Neural cell (in vitro differentiated cells): ENCODE data around the gene FGF5. TPM values are rescaled to one million over a fixed set of nuclear protein-coding genes. Genes with fewer than 3 reads are reported as not detected.

ENCODE experiments used
- H2AFZ ChIP-seq: fragments of 200-600, 300-800 bp; sonication (generic), shearing (Covaris generic); 2 replicates; pipeline ENCODE4 v1.6.0; 2014; ENCODE audit warnings: low read depth, mild to moderate bottlenecking, antibody characterized with exemption, low read length, moderate library complexity
- H3F3A ChIP-seq: fragments of 200-600 bp; shearing (Covaris generic); 2 replicates; pipeline ENCODE4 v1.6.1; 2016; ENCODE audit warnings: mild to moderate bottlenecking, moderate library complexity, mixed read lengths, antibody characterized with exemption, low read length; ENCODE audit not compliant: insufficient read depth, poor library complexity, severe bottlenecking
- H3K27ac ChIP-seq: fragments of 200-600, 300-800 bp; sonication (generic), shearing (Covaris generic); 2 replicates; pipeline ENCODE4 v1.5.1; 2014; ENCODE audit warnings: mild to moderate bottlenecking, low read length, moderate library complexity
- H3K27me3 ChIP-seq: fragments of 300-800, 200-600 bp; sonication (generic), shearing (Covaris generic); 2 replicates; pipeline ENCODE4 v1.6.0; 2014; ENCODE audit warnings: mild to moderate bottlenecking, low read depth, low read length, moderate library complexity; ENCODE audit not compliant: insufficient read depth
- H3K36me3 ChIP-seq: fragments of 300-800, 200-600 bp; sonication (generic), shearing (Covaris generic); 2 replicates; pipeline ENCODE4 v1.5.1; 2014; ENCODE audit warnings: mild to moderate bottlenecking, antibody characterized with exemption, low read length, moderate library complexity; ENCODE audit not compliant: insufficient read depth
- H3K4me2 ChIP-seq: fragments of 300-800, 200-600 bp; sonication (generic), shearing (Covaris generic); 2 replicates; pipeline ENCODE4 v1.6.0; 2014; ENCODE audit warnings: mild to moderate bottlenecking, low read length
- H3K4me3 ChIP-seq: fragments of 300-800, 200-600 bp; sonication (generic), shearing (Covaris generic); 2 replicates; pipeline ENCODE4 v1.5.1; 2014; ENCODE audit warnings: mild to moderate bottlenecking, low read length, moderate library complexity
- H3K79me2 ChIP-seq: fragments of 200-600 bp; shearing (Covaris generic); replicated peaks from 2 replicates; pipeline ENCODE4 v1.6.0; 2014; ENCODE audit warnings: mild to moderate bottlenecking, low read length, moderate library complexity; ENCODE audit not compliant: insufficient read depth
- H3K9ac ChIP-seq: fragments of 300-800, 200-600 bp; sonication (generic), shearing (Covaris generic); 2 replicates; pipeline ENCODE4 v1.6.1; 2016; ENCODE audit warnings: mild to moderate bottlenecking, low read length, mixed read lengths
- H3K9me2 ChIP-seq: fragments of 200-600 bp; shearing (Covaris generic); 2 replicates; pipeline ENCODE4 v1.6.1; 2016; ENCODE audit warnings: mild to moderate bottlenecking, low read length, mixed read lengths; ENCODE audit not compliant: insufficient read depth
- H3K9me3 ChIP-seq: fragments of 200-600, 300-800 bp; sonication (generic), shearing (Covaris generic); 2 replicates; pipeline ENCODE4 v1.6.1; 2016; ENCODE audit warnings: mild to moderate bottlenecking, mixed run types, low read length, moderate library complexity, mixed read lengths
- H4K20me1 ChIP-seq: fragments of 200-600 bp; shearing (Covaris generic); 2 replicates; pipeline ENCODE4 v1.6.1; 2016; ENCODE audit warnings: mild to moderate bottlenecking, mixed run types; ENCODE audit not compliant: insufficient read depth
- EP300 ChIP-seq: fragments of 450-650 bp; conservative IDR thresholded peaks from 2 replicates; pipeline ENCODE4 v1.6.1; 2014; ENCODE audit warnings: antibody characterized with exemption, mild to moderate bottlenecking, moderate library complexity; ENCODE audit not compliant: poor library complexity, severe bottlenecking
- EZH2 ChIP-seq: fragments of 200-600, 300-800 bp; shearing (Covaris generic), sonication (generic); IDR thresholded peaks from 2 replicates; pipeline ENCODE4 v1.6.1; 2014; ENCODE audit warnings: antibody characterized with exemption, low read length, borderline replicate concordance, mild to moderate bottlenecking; ENCODE audit not compliant: insufficient read depth, poor library complexity, severe bottlenecking
- MXI1 ChIP-seq: fragments of 450-650 bp; conservative IDR thresholded peaks from 2 replicates; pipeline ENCODE4 v1.6.1; 2014; ENCODE audit warnings: antibody characterized with exemption, mild to moderate bottlenecking; ENCODE audit not compliant: poor library complexity, severe bottlenecking
- POLR2AphosphoS5 ChIP-seq: IDR thresholded peaks from 2 replicates; pipeline ENCODE4 v1.6.1; 2012
- RAD21 ChIP-seq: fragments of 450-650 bp; conservative IDR thresholded peaks from 2 replicates; pipeline ENCODE4 v1.6.1; 2014; ENCODE audit warnings: antibody characterized with exemption, mild to moderate bottlenecking, moderate library complexity
- SMC3 ChIP-seq: fragments of 450-650 bp; conservative IDR thresholded peaks from 2 replicates; pipeline ENCODE4 v1.6.1; 2014; ENCODE audit warnings: antibody characterized with exemption, mild to moderate bottlenecking, moderate library complexity; ENCODE audit not compliant: poor library complexity
- TAF1 ChIP-seq: IDR thresholded peaks from 2 replicates; pipeline ENCODE4 v1.6.1; 2012; ENCODE audit warnings: low read depth
- polyA plus RNA-seq: library from polyadenylated mRNA; depleted of rRNA; stranded (reverse); fragments of >200 nt; gene quantifications from 2 replicates; pipeline ENCODE4 v1.2.3, GENCODE V29; 2014
- TF ChIP-seq, protein P1 (sequence below): fragments of 450-650 bp; IDR thresholded peaks from 2 replicates; pipeline ENCODE4 v1.5.1; 2014; ENCODE audit warnings: antibody characterized with exemption, mild to moderate bottlenecking, moderate library complexity; ENCODE audit not compliant: poor library complexity, severe bottlenecking
- TF ChIP-seq, protein P2 (sequence below): IDR thresholded peaks from 2 replicates; pipeline ENCODE4 v1.6.1; 2012; ENCODE audit warnings: borderline replicate concordance

FGF5 gene
- polyA plus RNA-seq, 1 donor from 2014 or later, result 0.26 TPM

DNA sequence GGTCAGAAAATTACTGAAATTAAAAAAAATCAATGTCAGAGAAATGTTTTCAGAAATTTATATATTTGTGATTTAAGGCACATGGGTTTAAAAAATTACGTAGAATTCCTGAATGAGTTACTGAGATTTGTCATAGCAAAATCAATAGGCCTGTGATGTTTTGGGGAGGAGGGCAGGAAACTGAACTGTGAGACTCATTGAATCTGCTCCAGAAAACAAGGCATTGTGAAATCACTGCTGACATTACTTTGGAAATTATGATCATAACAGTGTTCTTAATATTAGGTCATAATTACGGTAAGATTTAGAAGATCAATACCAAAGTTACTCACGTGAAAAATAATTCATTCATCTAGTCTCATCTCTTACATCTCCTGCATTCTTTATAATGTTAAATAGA, 5.3 kb downstream of the FGF5 start:
- Histone ChIP-seq H3K4me2 (no peak overlapping the region), H3K36me3 (no peaks in the 10 kb centered on the region), H3F3A (no peaks in the 10 kb centered on the region), H4K20me1 (no peaks in the 10 kb centered on the region), H3K9me2 (no peaks in the 10 kb centered on the region), H3K9me3 (peaks cover 3% of the 10 kb centered on the region), H2AFZ (no peak overlapping the region), H3K9ac (no peak overlapping the region), H3K79me2 (no peaks in the 10 kb centered on the region), H3K27ac (no peak overlapping the region), H3K27me3 (peaks cover 51% of the 10 kb centered on the region), H3K4me3 (no peak overlapping the region)
- TF ChIP-seq SMC3, result no peak
- no peak for TF ChIP-seq MXI1
- TF ChIP-seq EZH2, result no peak
- TF ChIP-seq TAF1, result no peak
- TF ChIP-seq RAD21, result no peak
- TF ChIP-seq EP300, result no peak
- TF ChIP-seq, protein P1, sequence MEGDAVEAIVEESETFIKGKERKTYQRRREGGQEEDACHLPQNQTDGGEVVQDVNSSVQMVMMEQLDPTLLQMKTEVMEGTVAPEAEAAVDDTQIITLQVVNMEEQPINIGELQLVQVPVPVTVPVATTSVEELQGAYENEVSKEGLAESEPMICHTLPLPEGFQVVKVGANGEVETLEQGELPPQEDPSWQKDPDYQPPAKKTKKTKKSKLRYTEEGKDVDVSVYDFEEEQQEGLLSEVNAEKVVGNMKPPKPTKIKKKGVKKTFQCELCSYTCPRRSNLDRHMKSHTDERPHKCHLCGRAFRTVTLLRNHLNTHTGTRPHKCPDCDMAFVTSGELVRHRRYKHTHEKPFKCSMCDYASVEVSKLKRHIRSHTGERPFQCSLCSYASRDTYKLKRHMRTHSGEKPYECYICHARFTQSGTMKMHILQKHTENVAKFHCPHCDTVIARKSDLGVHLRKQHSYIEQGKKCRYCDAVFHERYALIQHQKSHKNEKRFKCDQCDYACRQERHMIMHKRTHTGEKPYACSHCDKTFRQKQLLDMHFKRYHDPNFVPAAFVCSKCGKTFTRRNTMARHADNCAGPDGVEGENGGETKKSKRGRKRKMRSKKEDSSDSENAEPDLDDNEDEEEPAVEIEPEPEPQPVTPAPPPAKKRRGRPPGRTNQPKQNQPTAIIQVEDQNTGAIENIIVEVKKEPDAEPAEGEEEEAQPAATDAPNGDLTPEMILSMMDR, result no peak
- no peak for TF ChIP-seq POLR2AphosphoS5

DNA sequence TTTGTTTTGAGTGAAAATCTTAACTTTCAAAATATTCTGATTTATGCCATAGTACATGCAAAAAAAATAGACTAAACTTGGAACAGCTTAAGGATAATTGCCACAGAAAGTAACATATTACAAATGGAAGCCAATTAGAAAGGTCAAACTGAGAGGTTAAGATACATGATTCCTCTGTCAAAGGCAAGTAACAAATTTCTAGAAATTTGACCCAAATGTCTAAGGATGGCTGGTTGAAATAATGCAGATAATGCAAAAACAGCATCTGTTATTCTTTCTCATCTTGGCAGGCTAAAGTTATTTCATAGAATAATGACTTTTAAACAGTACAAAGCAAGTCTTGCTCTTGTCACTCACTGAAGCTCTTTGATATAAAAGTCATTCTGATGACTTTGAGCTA, 10.5 kb downstream of the FGF5 start:
- Histone ChIP-seq H3K27ac (no peak overlapping the region), H3K9me2 (no peaks in the 10 kb centered on the region), H3K27me3 (peaks cover 8% of the 10 kb centered on the region), H3K9me3 (no peaks in the 10 kb centered on the region), H3K79me2 (no peaks in the 10 kb centered on the region), H3K9ac (no peak overlapping the region), H3K4me2 (no peak overlapping the region), H3K4me3 (no peak overlapping the region), H2AFZ (no peak overlapping the region), H4K20me1 (no peaks in the 10 kb centered on the region), H3F3A (no peaks in the 10 kb centered on the region), H3K36me3 (no peaks in the 10 kb centered on the region)
- no peak for TF ChIP-seq SMC3
- TF ChIP-seq POLR2AphosphoS5, result no peak
- no peak for TF ChIP-seq MXI1
- TF ChIP-seq, protein P2, sequence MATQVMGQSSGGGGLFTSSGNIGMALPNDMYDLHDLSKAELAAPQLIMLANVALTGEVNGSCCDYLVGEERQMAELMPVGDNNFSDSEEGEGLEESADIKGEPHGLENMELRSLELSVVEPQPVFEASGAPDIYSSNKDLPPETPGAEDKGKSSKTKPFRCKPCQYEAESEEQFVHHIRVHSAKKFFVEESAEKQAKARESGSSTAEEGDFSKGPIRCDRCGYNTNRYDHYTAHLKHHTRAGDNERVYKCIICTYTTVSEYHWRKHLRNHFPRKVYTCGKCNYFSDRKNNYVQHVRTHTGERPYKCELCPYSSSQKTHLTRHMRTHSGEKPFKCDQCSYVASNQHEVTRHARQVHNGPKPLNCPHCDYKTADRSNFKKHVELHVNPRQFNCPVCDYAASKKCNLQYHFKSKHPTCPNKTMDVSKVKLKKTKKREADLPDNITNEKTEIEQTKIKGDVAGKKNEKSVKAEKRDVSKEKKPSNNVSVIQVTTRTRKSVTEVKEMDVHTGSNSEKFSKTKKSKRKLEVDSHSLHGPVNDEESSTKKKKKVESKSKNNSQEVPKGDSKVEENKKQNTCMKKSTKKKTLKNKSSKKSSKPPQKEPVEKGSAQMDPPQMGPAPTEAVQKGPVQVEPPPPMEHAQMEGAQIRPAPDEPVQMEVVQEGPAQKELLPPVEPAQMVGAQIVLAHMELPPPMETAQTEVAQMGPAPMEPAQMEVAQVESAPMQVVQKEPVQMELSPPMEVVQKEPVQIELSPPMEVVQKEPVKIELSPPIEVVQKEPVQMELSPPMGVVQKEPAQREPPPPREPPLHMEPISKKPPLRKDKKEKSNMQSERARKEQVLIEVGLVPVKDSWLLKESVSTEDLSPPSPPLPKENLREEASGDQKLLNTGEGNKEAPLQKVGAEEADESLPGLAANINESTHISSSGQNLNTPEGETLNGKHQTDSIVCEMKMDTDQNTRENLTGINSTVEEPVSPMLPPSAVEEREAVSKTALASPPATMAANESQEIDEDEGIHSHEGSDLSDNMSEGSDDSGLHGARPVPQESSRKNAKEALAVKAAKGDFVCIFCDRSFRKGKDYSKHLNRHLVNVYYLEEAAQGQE, result no peak
- TF ChIP-seq TAF1, result no peak
- TF ChIP-seq, protein P1, result no peak
- TF ChIP-seq EP300, result no peak
- no peak for TF ChIP-seq EZH2
- TF ChIP-seq RAD21, result no peak
